Activated CD4-positive, alpha-beta T cell treated with anti-CD3 and anti-CD28 coated beads for 4 hours (primary cell): ENCODE data around the gene MESD.

Experiments used
- DNase-seq, 2 donors: peaks; one replicate each; pipeline ENCODE4 v3.0.0-alpha.2; 2020

The MESD gene

GRCh38 chr15:80957556-80957955 lies 32.1 kb downstream of the MESD start:
- DNase-seq, result no peak

- peak; percentile 39 to 53 for DNase-seq
Measured at GRCh38 chr15:80955571-80956452, 33.8 kb downstream of the MESD start.

- no peak for DNase-seq
Measured at GRCh38 chr15:80953953-80954778, 35.5 kb downstream of the MESD start.

GRCh38 chr15:80953001-80953952 lies 36.3 kb downstream of the MESD start:
- no peak for DNase-seq

GRCh38 chr15:80951941-80952340 lies 37.7 kb downstream of the MESD start:
- DNase-seq, result no peak

- DNase-seq, result no peak
Measured at GRCh38 chr15:80950291-80951078, 39.1 kb downstream of the MESD start.

- no peak for DNase-seq
Measured at GRCh38 chr15:80949756-80950155, 39.9 kb downstream of the MESD start.

GRCh38 chr15:80948651-80949292 lies 40.8 kb downstream of the MESD start:
- no peak for DNase-seq

GRCh38 chr15:80946576-80946975 lies 43.0 kb downstream of the MESD start:
- DNase-seq, result no peak

GRCh38 chr15:80945605-80946004 lies 44.0 kb downstream of the MESD start:
- no peak for DNase-seq

- DNase-seq, result no peak
Measured at GRCh38 chr15:80944818-80945217, 44.8 kb downstream of the MESD start.

GRCh38 chr15:80942746-80943565 lies 46.7 kb downstream of the MESD start:
- DNase-seq, result no peak

- no peak for DNase-seq
Measured at GRCh38 chr15:80942266-80942665, 47.4 kb downstream of the MESD start.

- no peak for DNase-seq
Measured at GRCh38 chr15:80940851-80941250, 48.8 kb downstream of the MESD start.

GRCh38 chr15:80940331-80940730 lies 49.3 kb downstream of the MESD start:
- no peak for DNase-seq

GRCh38 chr15:80939216-80939615 lies 50.4 kb downstream of the MESD start:
- DNase-seq, result no peak

GRCh38 chr15:80937718-80938117 lies 51.9 kb downstream of the MESD start:
- DNase-seq, result no peak

GRCh38 chr15:80936288-80937078 lies 53.1 kb downstream of the MESD start:
- no peak for DNase-seq

GRCh38 chr15:80934761-80935221 lies 54.8 kb downstream of the MESD start:
- DNase-seq, result no peak

- DNase-seq, result no peak
Measured at GRCh38 chr15:80932989-80933388, 56.6 kb downstream of the MESD start.
